HEK293 (cell line): ENCODE results near the gene WNT7B.

Experiments used
- CTCF ChIA-PET: fragments of 350-600 bp; formaldehyde crosslinking; extraction: SDS; loops from one replicate; lab custom pipeline; 2021; ENCODE audit warnings: antibody characterized with exemption; lab: Yijun Ruan, JAX
- POLR2A ChIA-PET: fragments of 300-600 bp; formaldehyde crosslinking; extraction: SDS; loops from one replicate; lab custom pipeline; 2020; ENCODE audit warnings: antibody characterized with exemption, inconsistent platforms; lab: Yijun Ruan, JAX
- H3K27ac ChIP-seq: fragments of 200-500 bp; sonication (Bioruptor generic); 2 replicates; pipeline ENCODE4 v1.5.1; 2014; ENCODE audit warnings: low read depth, low read length, control low read depth, inconsistent platforms; ENCODE audit errors: extremely low read depth
- H3K36me3 ChIP-seq, 2 experiments: fragments of 200-500 bp in 1 of 2; sonication (Bioruptor generic) in 1 of 2; 1 replicate in 1 of 2; 2 replicates in 1 of 2; pipeline ENCODE4 v1.5.1; 2014 to 2017; ENCODE audit warnings: inconsistent platforms in 2 of 2, low read length in 2 of 2; ENCODE audit not compliant: control insufficient read depth in 2 of 2, insufficient read depth in 1 of 2
- H3K4me1 ChIP-seq: fragments of 200-500 bp; sonication (Bioruptor generic); 2 replicates; pipeline ENCODE4 v1.5.1; 2014; ENCODE audit warnings: mild to moderate bottlenecking, low read length, inconsistent platforms; ENCODE audit not compliant: control insufficient read depth, insufficient read depth
- H3K4me3 ChIP-seq: 2 replicates; pipeline ENCODE4 v1.5.1; 2011; ENCODE audit warnings: low read depth, mild to moderate bottlenecking, control low read depth, low read length, moderate library complexity
- H3K9me3 ChIP-seq: fragments of 200-500 bp; sonication (Bioruptor generic); 2 replicates; pipeline ENCODE4 v1.5.1; 2014; ENCODE audit warnings: low read depth, low read length, inconsistent platforms; ENCODE audit not compliant: control insufficient read depth, insufficient read depth
- BCL6B ChIP-seq: fragments of 450-650 bp; formaldehyde crosslinking; IDR thresholded peaks from 2 replicates; pipeline ENCODE4 v1.5.1; 2017; ENCODE audit warnings: missing biosample characterization, missing genetic modification characterization
- CTCF ChIP-seq: fragments of 450-650 bp; formaldehyde crosslinking; IDR thresholded peaks from 2 replicates; pipeline ENCODE4 v1.5.1; 2016; ENCODE audit warnings: missing biosample characterization, missing genetic modification characterization
- EGR2 ChIP-seq: fragments of 450-650 bp; formaldehyde crosslinking; IDR thresholded peaks from 2 replicates; pipeline ENCODE4 v1.5.1; 2016; ENCODE audit warnings: low read depth, missing biosample characterization, missing genetic modification characterization
- HIC1 ChIP-seq: fragments of 450-650 bp; formaldehyde crosslinking; IDR thresholded peaks from 2 replicates; pipeline ENCODE4 v1.5.1; 2016; ENCODE audit warnings: missing biosample characterization, missing genetic modification characterization
- IKZF3 ChIP-seq: fragments of 450-650 bp; IDR thresholded peaks from 2 replicates; pipeline ENCODE4 v1.5.0; 2018; ENCODE audit warnings: missing biosample characterization, mild to moderate bottlenecking, missing genetic modification characterization, moderate library complexity
- MZF1 ChIP-seq: fragments of 450-650 bp; formaldehyde crosslinking; IDR thresholded peaks from 2 replicates; pipeline ENCODE4 v1.5.1; 2017; ENCODE audit warnings: missing biosample characterization, missing genetic modification characterization, borderline replicate concordance
- SP3 ChIP-seq: fragments of 450-650 bp; formaldehyde crosslinking; IDR thresholded peaks from 2 replicates; pipeline ENCODE4 v1.5.1; 2016; ENCODE audit warnings: missing biosample characterization, missing genetic modification characterization
- TRIM28 ChIP-seq: IDR thresholded peaks from 2 replicates; pipeline ENCODE4 v1.6.1; 2011; ENCODE audit warnings: low read length, control low read depth, borderline replicate concordance
- WT1 ChIP-seq: fragments of 450-650 bp; formaldehyde crosslinking; IDR thresholded peaks from 2 replicates; pipeline ENCODE4 v1.5.1; 2016; ENCODE audit warnings: missing biosample characterization, missing genetic modification characterization
- YY2 ChIP-seq: fragments of 450-650 bp; formaldehyde crosslinking; IDR thresholded peaks from 2 replicates; pipeline ENCODE4 v1.5.1; 2016; ENCODE audit warnings: missing biosample characterization, missing genetic modification characterization
- ZFP41 ChIP-seq: fragments of 450-650 bp; formaldehyde crosslinking; IDR thresholded peaks from 2 replicates; pipeline ENCODE4 v1.5.1; 2016; ENCODE audit warnings: missing biosample characterization, missing genetic modification characterization, borderline replicate concordance
- ZNF155 ChIP-seq: fragments of 450-650 bp; formaldehyde crosslinking; IDR thresholded peaks from 2 replicates; pipeline ENCODE4 v1.5.1; 2016; ENCODE audit warnings: missing biosample characterization, missing genetic modification characterization
- ZNF169 ChIP-seq: fragments of 450-650 bp; formaldehyde crosslinking; IDR thresholded peaks from 2 replicates; pipeline ENCODE4 v1.5.1; 2016; ENCODE audit warnings: missing biosample characterization, missing genetic modification characterization
- ZNF2 ChIP-seq: fragments of 450-650 bp; formaldehyde crosslinking; IDR thresholded peaks from 2 replicates; pipeline ENCODE4 v1.5.1; 2016; ENCODE audit warnings: missing biosample characterization, missing genetic modification characterization
- ZNF23 ChIP-seq: fragments of 450-650 bp; formaldehyde crosslinking; IDR thresholded peaks from 2 replicates; pipeline ENCODE4 v1.5.1; 2016; ENCODE audit warnings: missing biosample characterization, missing genetic modification characterization, borderline replicate concordance
- ZNF341 ChIP-seq: fragments of 450-650 bp; formaldehyde crosslinking; IDR thresholded peaks from 2 replicates; pipeline ENCODE4; 2016; ENCODE audit warnings: low read depth, missing biosample characterization, missing genetic modification characterization
- ZNF37A ChIP-seq: fragments of 450-650 bp; IDR thresholded peaks from 2 replicates; pipeline ENCODE4 v1.5.1; 2018; ENCODE audit warnings: missing biosample characterization, missing genetic modification characterization
- ZNF600 ChIP-seq: fragments of 450-650 bp; formaldehyde crosslinking; IDR thresholded peaks from 2 replicates; pipeline ENCODE4 v1.5.1; 2016; ENCODE audit warnings: missing biosample characterization, missing genetic modification characterization
- ZNF623 ChIP-seq: fragments of 450-650 bp; formaldehyde crosslinking; IDR thresholded peaks from 2 replicates; pipeline ENCODE4 v1.5.1; 2016; ENCODE audit warnings: missing biosample characterization, missing genetic modification characterization
- ZNF660 ChIP-seq: fragments of 450-650 bp; IDR thresholded peaks from 2 replicates; pipeline ENCODE4 v1.5.1; 2018; ENCODE audit warnings: missing biosample characterization, mild to moderate bottlenecking, missing genetic modification characterization
- ZNF677 ChIP-seq: fragments of 450-650 bp; IDR thresholded peaks from 2 replicates; pipeline ENCODE4 v1.5.0; 2018; ENCODE audit warnings: missing biosample characterization, mild to moderate bottlenecking, missing genetic modification characterization, moderate library complexity
- ZNF704 ChIP-seq: fragments of 450-650 bp; formaldehyde crosslinking; IDR thresholded peaks from 2 replicates; pipeline ENCODE4 v1.5.1; 2016; ENCODE audit warnings: missing biosample characterization, missing genetic modification characterization
- ZNF707 ChIP-seq: fragments of 450-650 bp; formaldehyde crosslinking; IDR thresholded peaks from 2 replicates; pipeline ENCODE4 v1.5.1; 2016; ENCODE audit warnings: missing biosample characterization, missing genetic modification characterization
- ZNF785 ChIP-seq: fragments of 450-650 bp; formaldehyde crosslinking; IDR thresholded peaks from 2 replicates; pipeline ENCODE4 v1.5.1; 2016; ENCODE audit warnings: missing biosample characterization, missing genetic modification characterization
- ZNF791 ChIP-seq: fragments of 450-650 bp; formaldehyde crosslinking; IDR thresholded peaks from 2 replicates; pipeline ENCODE4 v1.5.1; 2016; ENCODE audit warnings: missing biosample characterization, missing genetic modification characterization
- ZNF830 ChIP-seq: fragments of 450-650 bp; IDR thresholded peaks from 2 replicates; pipeline ENCODE4 v1.5.0; 2018; ENCODE audit warnings: missing biosample characterization, missing genetic modification characterization, low read depth, mild to moderate bottlenecking, moderate library complexity
- ZNF843 ChIP-seq: fragments of 450-650 bp; formaldehyde crosslinking; IDR thresholded peaks from 2 replicates; pipeline ENCODE4 v1.5.1; 2016; ENCODE audit warnings: missing biosample characterization, missing genetic modification characterization
- TF ChIP-seq, protein P1 (sequence below): fragments of 450-650 bp; formaldehyde crosslinking; IDR thresholded peaks from 2 replicates; pipeline ENCODE4 v1.5.1; 2016; ENCODE audit warnings: missing biosample characterization, missing genetic modification characterization

WNT7B gene

DNA sequence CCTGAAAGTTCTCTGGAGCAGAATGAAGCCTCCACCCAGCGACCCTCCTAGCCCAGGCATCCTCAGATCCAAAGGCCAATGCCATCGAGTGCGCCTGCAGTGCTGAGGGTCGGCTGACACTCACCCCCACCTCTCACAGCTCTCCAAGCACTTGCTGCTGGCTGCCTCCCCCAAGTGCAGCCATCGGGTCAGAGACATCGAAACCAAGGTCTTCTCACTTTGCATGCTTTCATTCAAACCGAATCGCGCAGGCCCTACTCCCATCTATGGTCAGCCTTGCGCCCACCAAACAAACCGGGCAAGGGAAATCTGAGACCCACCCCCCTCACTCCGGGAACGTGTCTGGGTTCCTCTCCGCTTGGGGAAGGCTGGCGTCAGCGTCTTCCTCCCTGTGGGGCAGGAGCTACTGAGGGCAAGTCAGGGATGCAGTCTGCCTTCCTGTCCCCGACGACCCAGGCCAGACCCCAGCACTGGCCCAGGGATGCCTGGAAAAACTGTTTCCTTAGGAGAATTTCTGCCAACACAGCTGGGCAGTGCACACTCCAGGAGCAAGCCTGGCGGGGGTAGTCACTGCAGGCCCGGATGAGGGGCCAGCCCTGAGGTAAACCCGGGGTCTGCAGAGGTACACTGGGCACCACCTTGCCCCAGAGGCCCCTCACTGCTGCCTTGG is 7.0 kb downstream of the WNT7B start:
- ChIA-PET POLR2A (interaction anchor here (0.6 kb wide), 1 partner anchor 1201 kb away, joined by 3 read pairs; no protein-coding TSS in a partner anchor), CTCF (interaction anchor here (0.6 to 2.4 kb wide), 4 partner anchors 31 to 616 kb away, joined by 3 to 12 read pairs (median 3); no protein-coding TSS in a partner anchor)
- H3K4me1 ChIP-seq = peaks cover 4% of the 10 kb centered on the region
- no peaks in the 10 kb centered on the region for H3K9me3 ChIP-seq
- no peaks in the 10 kb centered on the region for H3K36me3 ChIP-seq
- H3K27ac ChIP-seq = no peak overlapping the region
- TF ChIP-seq ZNF704 (tag by site-specific recombination) (no peak), ZFP41 (no peak), SP3 (no peak), EGR2 (tag by site-specific recombination) (no peak), ZNF677 (tag by site-specific recombination) (no peak), MZF1 (tag by site-specific recombination) (no peak), CTCF (tag by site-specific recombination) (no peak), ZNF155 (no peak), ZNF623 (no peak), ZNF37A (tag by site-specific recombination) (no peak), ZNF169 (tag by site-specific recombination) (no peak), ZNF791 (no peak), ZNF843 (tag by site-specific recombination) (no peak), YY2 (tag by site-specific recombination) (no peak), ZNF785 (tag by site-specific recombination) (no peak)
- TF ChIP-seq, all 188 proteins: peak for 0
- H3K4me3 ChIP-seq = no peak overlapping the region

DNA sequence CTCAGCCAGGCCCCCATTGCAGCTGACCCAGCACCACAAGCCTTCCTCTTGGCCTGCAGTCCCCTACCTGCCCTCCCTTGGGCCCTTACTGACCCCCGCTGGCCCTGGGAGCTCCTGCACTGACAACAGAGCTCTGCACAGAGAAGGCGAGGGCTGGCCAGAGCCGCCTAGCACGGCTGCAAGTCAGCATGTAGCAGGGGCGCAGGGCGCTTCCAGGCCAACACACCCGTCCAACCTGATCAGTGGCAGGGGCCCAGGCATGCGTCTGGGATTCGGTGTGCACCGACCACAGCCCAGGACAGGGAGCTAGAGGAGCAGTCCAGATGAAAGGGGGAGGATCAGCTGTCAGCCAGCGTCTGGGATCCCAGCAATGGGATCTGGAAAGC is 7.6 kb downstream of the WNT7B start:
- CTCF ChIA-PET = interaction anchor here (0.6 to 2.4 kb wide), 3 partner anchors 30 to 328 kb away, joined by 3 to 12 read pairs (median 3); no protein-coding TSS in a partner anchor
- TF ChIP-seq ZNF830 (tag by site-specific recombination) (no peak), HIC1 (tag by site-specific recombination) (no peak), ZNF341 (tag by site-specific recombination) (no peak), ZNF707 (tag by site-specific recombination) (no peak), ZNF600 (tag by site-specific recombination) (no peak), ZNF677 (tag by site-specific recombination) (no peak), ZNF660 (tag by site-specific recombination) (no peak), BCL6B (tag by site-specific recombination) (no peak), ZNF23 (no peak), ZNF2 (no peak), IKZF3 (no peak), TRIM28 (no peak), WT1 (tag by site-specific recombination) (no peak)
- TF ChIP-seq, protein P1, sequence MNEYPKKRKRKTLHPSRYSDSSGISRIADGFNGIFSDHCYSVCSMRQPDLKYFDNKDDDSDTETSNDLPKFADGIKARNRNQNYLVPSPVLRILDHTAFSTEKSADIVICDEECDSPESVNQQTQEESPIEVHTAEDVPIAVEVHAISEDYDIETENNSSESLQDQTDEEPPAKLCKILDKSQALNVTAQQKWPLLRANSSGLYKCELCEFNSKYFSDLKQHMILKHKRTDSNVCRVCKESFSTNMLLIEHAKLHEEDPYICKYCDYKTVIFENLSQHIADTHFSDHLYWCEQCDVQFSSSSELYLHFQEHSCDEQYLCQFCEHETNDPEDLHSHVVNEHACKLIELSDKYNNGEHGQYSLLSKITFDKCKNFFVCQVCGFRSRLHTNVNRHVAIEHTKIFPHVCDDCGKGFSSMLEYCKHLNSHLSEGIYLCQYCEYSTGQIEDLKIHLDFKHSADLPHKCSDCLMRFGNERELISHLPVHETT (tag by site-specific recombination) = no peak

More for the DNA sequence above, 7.6 kb downstream of the WNT7B start:
- no peaks in the 10 kb centered on the region for H3K9me3 ChIP-seq
- no peak overlapping the region for H3K4me3 ChIP-seq
- H3K36me3 ChIP-seq = no peaks in the 10 kb centered on the region
- H3K4me1 ChIP-seq = no peaks in the 10 kb centered on the region; the same call in none of the 2 replicates
- POLR2A ChIA-PET = interaction anchor here (0.6 kb wide), 1 partner anchor 1201 kb away, joined by 3 read pairs; no protein-coding TSS in a partner anchor
- H3K27ac ChIP-seq = no peak overlapping the region
